Urothelium cell line (cell line): ENCODE measurements around the gene CDK8.
"Not testable (repeated sequence)": the region's sequence is repeated elsewhere in the genome, so short reads cannot be mapped to it uniquely, and the experiment has no call there.

Experiments used
- DNase-seq: peaks from one replicate; pipeline ENCODE4 v3.0.0; 2011; ENCODE audit warnings: low spot score, mixed read lengths
- FAIRE-seq: peaks from 2 replicates; lab custom pipeline; 2011; peaks lifted over from hg19 to GRCh38; lab: Jason Lieb, UNC

Gene CDK8

GRCh38 chr13:26310003-26310402 is 56.1 kb downstream of the CDK8 start:
- FAIRE-seq: no peak

GRCh38 chr13:26310470-26310869 is 56.5 kb downstream of the CDK8 start:
- no peak for FAIRE-seq
- DNase-seq: no peak

More at GRCh38 chr13:26310003-26310402, 56.1 kb downstream of the CDK8 start:
- no peak for DNase-seq

GRCh38 chr13:26312019-26312418 is 58.1 kb downstream of the CDK8 start:
- FAIRE-seq: not testable (repeated sequence)

GRCh38 chr13:26316095-26316494 is 62.2 kb downstream of the CDK8 start:
- FAIRE-seq, DNase-seq: not testable (repeated sequence)

More at GRCh38 chr13:26312019-26312418, 58.1 kb downstream of the CDK8 start:
- not testable (repeated sequence) for DNase-seq

- no peak for FAIRE-seq
- DNase-seq: no peak
Measured at GRCh38 chr13:26320766-26321165, 66.8 kb downstream of the CDK8 start.

- no peak for FAIRE-seq
- DNase-seq: no peak
Measured at GRCh38 chr13:26323127-26323526, 69.2 kb downstream of the CDK8 start.

GRCh38 chr13:26323764-26324163 is 69.8 kb downstream of the CDK8 start:
- FAIRE-seq (no peak), DNase-seq (no peak)

GRCh38 chr13:26324294-26324693 is 70.4 kb downstream of the CDK8 start:
- DNase-seq: no peak
- FAIRE-seq: no peak

- FAIRE-seq (no peak), DNase-seq (no peak)
Measured at GRCh38 chr13:26324867-26325266, 70.9 kb downstream of the CDK8 start.

GRCh38 chr13:26325876-26326275 is 71.9 kb downstream of the CDK8 start:
- no peak for DNase-seq
- FAIRE-seq: no peak

GRCh38 chr13:26326562-26326961 is 72.6 kb downstream of the CDK8 start:
- no peak for DNase-seq
- no peak for FAIRE-seq

- DNase-seq (no peak), FAIRE-seq (no peak)
Measured at GRCh38 chr13:26327940-26328725, 74.2 kb downstream of the CDK8 start.

GRCh38 chr13:26335158-26335557 is 81.2 kb downstream of the CDK8 start:
- FAIRE-seq: no peak
- DNase-seq: no peak

- FAIRE-seq: no peak
Measured at GRCh38 chr13:26340807-26341206, 86.9 kb downstream of the CDK8 start.

GRCh38 chr13:26342898-26343297 is 89.0 kb downstream of the CDK8 start:
- DNase-seq (no peak), FAIRE-seq (no peak)

More at GRCh38 chr13:26340807-26341206, 86.9 kb downstream of the CDK8 start:
- no peak for DNase-seq

- no peak for FAIRE-seq
Measured at GRCh38 chr13:26343816-26344215, 89.9 kb downstream of the CDK8 start.

GRCh38 chr13:26344980-26345379 is 91.1 kb downstream of the CDK8 start:
- no peak for DNase-seq
- FAIRE-seq: no peak

More at GRCh38 chr13:26343816-26344215, 89.9 kb downstream of the CDK8 start:
- DNase-seq: no peak

- FAIRE-seq: no peak
- no peak for DNase-seq
Measured at GRCh38 chr13:26348966-26349365, 95.0 kb downstream of the CDK8 start.

- no peak for DNase-seq
- FAIRE-seq: no peak
Measured at GRCh38 chr13:26362261-26362660, 108.3 kb downstream of the CDK8 start.

- DNase-seq: no peak
- no peak for FAIRE-seq
Measured at GRCh38 chr13:26370553-26370952, 116.6 kb downstream of the CDK8 start.

GRCh38 chr13:26372747-26373146 is 118.8 kb downstream of the CDK8 start:
- DNase-seq: no peak
- no peak for FAIRE-seq

- FAIRE-seq: no peak
- no peak for DNase-seq
Measured at GRCh38 chr13:26376430-26376829, 122.5 kb downstream of the CDK8 start.

GRCh38 chr13:26377038-26377437 is 123.1 kb downstream of the CDK8 start:
- FAIRE-seq (no peak), DNase-seq (peak; percentile 1)
